BLaER1 (cell line): ENCODE data around the gene NEO1.
"Not testable (repeated sequence)": the region's sequence is repeated elsewhere in the genome, so short reads cannot be mapped to it uniquely, and the experiment has no call there.

Experiments
- H3K27ac ChIP-seq: shearing (Covaris generic); formaldehyde crosslinking; 2 replicates; pipeline ENCODE4 v1.8.1; 2022
- H3K27me3 ChIP-seq: shearing (Covaris generic); formaldehyde crosslinking; 2 replicates; pipeline ENCODE4 v1.8.1; 2022
- H3K36me3 ChIP-seq: shearing (Covaris generic); formaldehyde crosslinking; 2 replicates; pipeline ENCODE4 v1.8.1; 2022
- H3K4me1 ChIP-seq: shearing (Covaris generic); formaldehyde crosslinking; 2 replicates; pipeline ENCODE4 v1.8.1; 2022
- H3K4me2 ChIP-seq: shearing (Covaris generic); formaldehyde crosslinking; 2 replicates; pipeline ENCODE4 v1.8.1; 2022
- H3K4me3 ChIP-seq: shearing (Covaris generic); formaldehyde crosslinking; 2 replicates; pipeline ENCODE4 v1.8.1; 2022
- H3K9ac ChIP-seq: shearing (Covaris generic); formaldehyde crosslinking; 2 replicates; pipeline ENCODE4 v1.8.1; 2022
- H3K9me3 ChIP-seq: shearing (Covaris generic); formaldehyde crosslinking; 2 replicates; pipeline ENCODE4 v1.8.1; 2022
- H4K20me1 ChIP-seq: shearing (Covaris generic); formaldehyde crosslinking; 2 replicates; pipeline ENCODE4 v1.8.1; 2022
- Cebpa-rat ChIP-seq: shearing (Covaris generic); IDR thresholded peaks from 2 replicates; pipeline ENCODE4 v1.8.1; 2022

NEO1 gene

GRCh38 chr15:73156431-73157191 lies 104.3 kb downstream of the NEO1 start:
- H3K27ac ChIP-seq = no peak overlapping the region
- H3K9me3 ChIP-seq = peaks cover 48% of the 10 kb centered on the region
- H3K4me3 ChIP-seq = no peak overlapping the region
- H3K27me3 ChIP-seq = no peaks in the 10 kb centered on the region
- H3K36me3 ChIP-seq = peaks cover 23% of the 10 kb centered on the region
- H3K4me1 ChIP-seq = no peaks in the 10 kb centered on the region
- no peak for TF ChIP-seq Cebpa-rat
- H3K9ac ChIP-seq = no peak overlapping the region
- no peaks in the 10 kb centered on the region for H4K20me1 ChIP-seq
- H3K4me2 ChIP-seq = no peak overlapping the region

- Histone ChIP-seq H3K4me2 (no peak overlapping the region), H3K27ac (no peak overlapping the region), H3K4me1 (no peaks in the 10 kb centered on the region), H3K9ac (no peak overlapping the region), H3K27me3 (no peaks in the 10 kb centered on the region), H3K4me3 (no peak overlapping the region), H3K36me3 (peaks cover 20% of the 10 kb centered on the region), H4K20me1 (no peaks in the 10 kb centered on the region), H3K9me3 (peaks cover 20% of the 10 kb centered on the region)
- TF ChIP-seq Cebpa-rat = no peak
These were observed 109.3 kb downstream of the NEO1 start for GRCh38 chr15:73161546-73161945.

GRCh38 chr15:73165435-73165834 lies 113.2 kb downstream of the NEO1 start:
- no peak overlapping the region for H3K4me2 ChIP-seq
- no peak for TF ChIP-seq Cebpa-rat
- H3K9me3 ChIP-seq = peaks cover 13% of the 10 kb centered on the region
- no peaks in the 10 kb centered on the region for H3K27me3 ChIP-seq
- H4K20me1 ChIP-seq = no peaks in the 10 kb centered on the region
- H3K4me1 ChIP-seq = no peaks in the 10 kb centered on the region
- no peak overlapping the region for H3K27ac ChIP-seq
- H3K9ac ChIP-seq = no peak overlapping the region
- no peak overlapping the region for H3K4me3 ChIP-seq
- peaks cover 13% of the 10 kb centered on the region for H3K36me3 ChIP-seq

DNA sequence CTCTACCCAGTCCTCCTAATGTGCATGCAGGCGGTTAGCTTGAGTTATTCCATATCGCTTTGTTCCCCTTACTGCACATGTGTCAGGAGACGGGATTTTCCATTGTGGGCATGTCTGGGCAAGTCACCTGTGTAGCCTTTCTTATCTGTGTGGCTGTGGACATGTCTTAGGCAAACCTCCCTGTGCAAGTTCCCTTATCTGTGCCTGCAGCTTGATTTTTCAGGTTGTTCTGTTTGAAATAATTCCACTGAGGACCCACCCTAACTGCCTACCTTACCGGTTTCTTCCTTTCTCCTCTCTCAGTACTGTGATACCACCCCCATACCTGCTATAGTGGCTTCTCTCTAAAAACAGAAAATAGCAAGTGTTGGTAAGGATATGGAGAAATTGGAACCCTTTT lies 113.6 kb downstream of the NEO1 start:
- H3K36me3 ChIP-seq = peaks cover 13% of the 10 kb centered on the region
- no peaks in the 10 kb centered on the region for H4K20me1 ChIP-seq
- peaks cover 13% of the 10 kb centered on the region for H3K9me3 ChIP-seq
- no peaks in the 10 kb centered on the region for H3K27me3 ChIP-seq
- no peak overlapping the region for H3K4me3 ChIP-seq
- no peak overlapping the region for H3K27ac ChIP-seq
- H3K4me2 ChIP-seq = no peak overlapping the region
- no peak for TF ChIP-seq Cebpa-rat
- H3K9ac ChIP-seq = no peak overlapping the region
- no peaks in the 10 kb centered on the region for H3K4me1 ChIP-seq

DNA sequence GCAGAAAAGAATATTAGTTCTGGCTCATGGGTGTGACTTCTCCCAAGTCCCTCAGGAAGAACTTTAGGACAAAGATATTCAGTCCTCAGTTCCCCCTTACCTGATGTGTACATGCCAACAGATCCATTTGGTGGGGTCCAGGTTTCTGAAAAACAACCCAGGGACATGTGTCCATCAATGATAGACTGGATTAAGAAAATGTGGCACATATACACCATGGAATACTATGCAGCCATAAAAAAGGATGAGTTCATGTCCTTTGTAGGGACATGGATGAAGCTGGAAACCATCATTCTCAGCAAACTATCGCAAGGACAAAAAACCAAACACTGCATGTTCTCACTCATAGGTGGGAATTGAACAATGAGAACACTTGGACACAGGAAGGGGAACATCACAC lies 114.4 kb downstream of the NEO1 start:
- peaks cover 13% of the 10 kb centered on the region for H3K9me3 ChIP-seq
- H3K27ac ChIP-seq, H3K9ac ChIP-seq, H3K4me2 ChIP-seq, H3K4me1 ChIP-seq, H4K20me1 ChIP-seq, H3K27me3 ChIP-seq, H3K4me3 ChIP-seq: not testable (repeated sequence)
- peaks cover 13% of the 10 kb centered on the region for H3K36me3 ChIP-seq

- Histone ChIP-seq H3K9ac (no peak overlapping the region), H3K36me3 (peaks cover 13% of the 10 kb centered on the region), H4K20me1 (no peaks in the 10 kb centered on the region), H3K4me1 (no peaks in the 10 kb centered on the region), H3K9me3 (peaks cover 13% of the 10 kb centered on the region), H3K4me3 (no peak overlapping the region), H3K27ac (no peak overlapping the region), H3K4me2 (no peak overlapping the region), H3K27me3 (no peaks in the 10 kb centered on the region)
- TF ChIP-seq Cebpa-rat = no peak
These were observed 116.2 kb downstream of the NEO1 start for GRCh38 chr15:73168487-73168886.

- Histone ChIP-seq H3K27ac (no peak overlapping the region), H3K36me3 (peaks cover 4% of the 10 kb centered on the region; the same call in 1 of the 2 replicates), H4K20me1 (no peaks in the 10 kb centered on the region), H3K4me1 (no peaks in the 10 kb centered on the region), H3K27me3 (no peaks in the 10 kb centered on the region), H3K4me2 (no peak overlapping the region), H3K4me3 (no peak overlapping the region), H3K9me3 (peaks cover under 1% of the 10 kb centered on the region; the same call in 1 of the 2 replicates), H3K9ac (no peak overlapping the region)
- no peak for TF ChIP-seq Cebpa-rat
These were observed 119.4 kb downstream of the NEO1 start for GRCh38 chr15:73171711-73172110.

DNA sequence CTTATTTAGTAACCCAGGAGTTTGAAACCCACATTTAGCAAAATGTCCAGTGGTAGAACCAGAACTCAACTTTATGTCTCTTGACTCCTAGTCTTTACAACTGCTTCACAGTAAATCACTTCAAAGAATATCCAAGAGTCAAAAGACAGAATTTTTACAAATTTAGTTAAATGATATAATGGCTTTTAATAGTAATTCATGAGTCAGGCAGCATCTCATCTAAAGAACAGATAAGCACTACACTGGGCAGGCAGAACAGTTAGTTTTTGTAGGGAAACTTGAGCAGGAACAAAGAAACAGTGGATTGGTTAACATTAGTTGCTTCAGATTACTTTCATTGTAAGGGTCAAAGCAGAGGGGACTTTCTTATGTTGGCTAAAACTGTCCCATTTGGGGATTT lies 120.2 kb downstream of the NEO1 start:
- Histone ChIP-seq H4K20me1 (no peaks in the 10 kb centered on the region), H3K4me2 (no peak overlapping the region), H3K4me3 (no peak overlapping the region), H3K27ac (no peak overlapping the region), H3K27me3 (no peaks in the 10 kb centered on the region), H3K9me3 (no peaks in the 10 kb centered on the region), H3K36me3 (peaks cover 6% of the 10 kb centered on the region; the same call in 1 of the 2 replicates), H3K4me1 (no peaks in the 10 kb centered on the region), H3K9ac (no peak overlapping the region)
- TF ChIP-seq Cebpa-rat = no peak

DNA sequence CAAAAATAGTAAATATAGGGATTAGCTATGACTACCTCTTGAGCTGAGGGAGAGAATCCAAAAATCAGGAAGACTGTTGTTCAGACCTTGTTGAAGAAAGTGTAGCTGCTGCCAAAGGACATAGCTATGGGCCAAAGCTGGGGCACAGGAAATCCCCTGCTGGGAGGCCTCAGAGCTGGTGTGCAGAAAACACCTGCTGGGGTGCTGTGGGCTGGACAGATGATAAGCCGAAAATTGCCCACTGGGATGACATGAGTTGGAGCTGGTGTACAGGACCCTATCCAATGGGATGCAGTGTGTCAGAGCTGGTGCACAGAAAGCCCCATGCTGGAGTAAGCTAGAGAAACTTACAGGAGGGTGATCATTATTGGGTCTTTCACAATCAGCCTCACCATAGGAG lies 121.9 kb downstream of the NEO1 start:
- Histone ChIP-seq H4K20me1 (no peaks in the 10 kb centered on the region), H3K4me3 (no peak overlapping the region), H3K9me3 (no peaks in the 10 kb centered on the region), H3K4me2 (no peak overlapping the region), H3K4me1 (no peaks in the 10 kb centered on the region), H3K9ac (no peak overlapping the region), H3K27ac (no peak overlapping the region), H3K27me3 (no peaks in the 10 kb centered on the region), H3K36me3 (peaks cover 8% of the 10 kb centered on the region)
- TF ChIP-seq Cebpa-rat = no peak

DNA sequence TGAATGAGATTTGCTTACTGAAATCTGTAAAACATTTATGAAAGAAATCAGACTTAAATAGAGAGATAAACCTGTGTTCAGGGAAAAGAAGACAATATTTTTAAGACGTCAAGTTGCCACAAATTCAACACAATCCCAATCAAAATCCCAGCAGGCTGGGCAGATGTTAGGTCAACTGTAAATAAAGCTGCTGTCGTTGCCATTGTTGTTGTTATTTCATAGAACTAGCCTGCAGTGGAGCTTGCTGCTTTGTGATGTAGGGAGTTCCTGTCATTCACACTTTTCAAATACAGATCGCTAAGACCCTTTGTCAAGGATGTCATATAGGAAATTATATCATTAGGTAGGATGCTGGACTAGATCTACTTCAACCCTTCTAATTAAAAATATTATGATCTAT lies 123.1 kb downstream of the NEO1 start:
- Histone ChIP-seq H3K4me2 (no peak overlapping the region), H3K9me3 (no peaks in the 10 kb centered on the region), H4K20me1 (no peaks in the 10 kb centered on the region), H3K27me3 (no peaks in the 10 kb centered on the region), H3K27ac (no peak overlapping the region), H3K4me3 (no peak overlapping the region), H3K36me3 (peaks cover 8% of the 10 kb centered on the region), H3K9ac (no peak overlapping the region), H3K4me1 (no peaks in the 10 kb centered on the region)
- TF ChIP-seq Cebpa-rat = no peak

DNA sequence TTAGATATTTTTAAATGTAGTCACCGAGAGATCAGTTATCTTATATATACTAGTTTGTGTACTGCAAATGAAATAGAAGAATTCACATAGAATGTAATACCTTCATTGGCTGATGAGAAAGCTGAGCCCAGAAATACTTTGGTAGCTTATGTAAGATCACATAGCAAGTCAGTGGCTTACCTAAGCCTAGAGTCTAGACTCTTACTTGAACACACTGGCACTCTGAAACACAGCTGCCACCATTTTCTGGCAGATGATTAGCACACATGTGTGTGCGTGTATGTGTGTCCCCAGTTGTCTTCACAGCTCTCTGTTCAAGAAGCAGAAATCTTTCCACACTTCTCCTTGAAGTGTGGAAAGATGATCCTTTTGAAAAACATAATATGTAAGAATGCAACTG lies 124.3 kb downstream of the NEO1 start:
- no peaks in the 10 kb centered on the region for H3K4me1 ChIP-seq
- H4K20me1 ChIP-seq = no peaks in the 10 kb centered on the region
- no peak overlapping the region for H3K27ac ChIP-seq
- H3K4me3 ChIP-seq = no peak overlapping the region
- no peak for TF ChIP-seq Cebpa-rat
- no peak overlapping the region for H3K9ac ChIP-seq
- H3K4me2 ChIP-seq = no peak overlapping the region
- no peaks in the 10 kb centered on the region for H3K27me3 ChIP-seq
- H3K36me3 ChIP-seq = peaks cover 14% of the 10 kb centered on the region
- H3K9me3 ChIP-seq = peaks cover 4% of the 10 kb centered on the region
